SU-DHL-6 (cell line): ENCODE results near the gene CDK12.

ENCODE experiments used
- H2AFZ ChIP-seq: fragments of 200-600 bp; sonication (generic); 2 replicates; pipeline ENCODE4 v1.6.1; 2014; ENCODE audit warnings: low read depth, mild to moderate bottlenecking, moderate library complexity, mixed read lengths, antibody characterized with exemption, low read length; ENCODE audit not compliant: severe bottlenecking
- H3F3A ChIP-seq: fragments of 200-600 bp; shearing (Covaris generic); 2 replicates; pipeline ENCODE4 v1.6.0; 2016; ENCODE audit warnings: antibody characterized with exemption, mild to moderate bottlenecking; ENCODE audit not compliant: insufficient read depth
- H3K27ac ChIP-seq: fragments of 200-600 bp; sonication (generic); 2 replicates; pipeline ENCODE4 v1.5.1; 2016; ENCODE audit warnings: low read depth, mild to moderate bottlenecking, low read length, moderate library complexity, mixed read lengths
- H3K27me3 ChIP-seq: fragments of 200-600 bp; sonication (generic), shearing (Covaris generic); 2 replicates; pipeline ENCODE4 v1.6.0; 2014; ENCODE audit warnings: mild to moderate bottlenecking, low read length
- H3K36me3 ChIP-seq: fragments of 200-600 bp; sonication (generic); 2 replicates; pipeline ENCODE4 v1.6.1; 2014; ENCODE audit warnings: mild to moderate bottlenecking, low read length, mixed read lengths
- H3K4me2 ChIP-seq: fragments of 300-600, 200-600 bp; shearing (Covaris generic), sonication (generic); 2 replicates; pipeline ENCODE4 v1.6.0; 2014; ENCODE audit warnings: low read length, low read depth, mild to moderate bottlenecking; ENCODE audit not compliant: poor library complexity, severe bottlenecking
- H3K4me3 ChIP-seq: fragments of 200-600 bp; sonication (generic); 2 replicates; pipeline ENCODE4 v1.5.1; 2014; ENCODE audit warnings: antibody characterized with exemption, low read length, mild to moderate bottlenecking, mixed read lengths; ENCODE audit not compliant: insufficient read depth, poor library complexity, severe bottlenecking
- H3K79me2 ChIP-seq: fragments of 200-600 bp; sonication (generic); 2 replicates; pipeline ENCODE4 v1.6.1; 2014; ENCODE audit warnings: mild to moderate bottlenecking, low read length, moderate library complexity; ENCODE audit not compliant: insufficient read depth
- H3K9ac ChIP-seq: fragments of 200-600 bp; sonication (generic); 2 replicates; pipeline ENCODE4 v1.7.0; 2014; ENCODE audit warnings: mild to moderate bottlenecking, low read length
- H3K9me2 ChIP-seq: fragments of 200-600 bp; sonication (generic); replicated peaks from 2 replicates; pipeline ENCODE4 v1.6.1; 2014; ENCODE audit warnings: low read length; ENCODE audit not compliant: insufficient read depth
- H3K9me3 ChIP-seq: fragments of 200-600 bp; sonication (generic); 2 replicates; pipeline ENCODE4 v1.6.1; 2014; ENCODE audit warnings: low read length, mixed read lengths; ENCODE audit not compliant: insufficient read depth
- H4K20me1 ChIP-seq: fragments of 200-600 bp; sonication (generic); 2 replicates; pipeline ENCODE4 v1.6.1; 2014; ENCODE audit warnings: low read depth, mild to moderate bottlenecking, antibody characterized with exemption, low read length, moderate library complexity, mixed read lengths
- CTCF ChIP-seq: fragments of 200-600 bp; sonication (generic); IDR thresholded peaks from one replicate; pipeline ENCODE4 v1.5.1; 2017; ENCODE audit warnings: antibody characterized with exemption, mild to moderate bottlenecking, low read length, moderate library complexity; ENCODE audit not compliant: insufficient read depth, poor library complexity, severe bottlenecking
- EZH2phosphoT487 ChIP-seq: fragments of 200-600 bp; sonication (generic), shearing (Covaris generic); conservative IDR thresholded peaks from 2 replicates; pipeline ENCODE4 v1.6.1; 2018; ENCODE audit warnings: mild to moderate bottlenecking, antibody characterized with exemption, low read length, moderate library complexity, mixed read lengths

Gene CDK12

GRCh38 chr17:39579318-39580081 lies 118.2 kb downstream of the CDK12 start:
- Histone ChIP-seq H2AFZ (no peak overlapping the region), H3K27ac (no peak overlapping the region), H3K79me2 (no peaks in the 10 kb centered on the region), H3K36me3 (no peaks in the 10 kb centered on the region), H3K9me3 (no peaks in the 10 kb centered on the region), H4K20me1 (no peaks in the 10 kb centered on the region), H3K9me2 (no peaks in the 10 kb centered on the region), H3K4me3 (no peak overlapping the region), H3F3A (no peaks in the 10 kb centered on the region), H3K27me3 (no peaks in the 10 kb centered on the region), H3K9ac (no peak overlapping the region), H3K4me2 (no peak overlapping the region)
- TF ChIP-seq CTCF (no peak), EZH2phosphoT487 (no peak)

- H3K9me2 ChIP-seq: no peaks in the 10 kb centered on the region
- no peaks in the 10 kb centered on the region for H4K20me1 ChIP-seq
- H3K27ac ChIP-seq: no peak overlapping the region
- no peak overlapping the region for H3K4me2 ChIP-seq
- no peak overlapping the region for H3K9ac ChIP-seq
- no peaks in the 10 kb centered on the region for H3K9me3 ChIP-seq
- H3K4me3 ChIP-seq: no peak overlapping the region
- H3F3A ChIP-seq: no peaks in the 10 kb centered on the region
- no peaks in the 10 kb centered on the region for H3K79me2 ChIP-seq
- TF ChIP-seq CTCF (no peak), EZH2phosphoT487 (no peak)
- H3K27me3 ChIP-seq: no peaks in the 10 kb centered on the region
- no peak overlapping the region for H2AFZ ChIP-seq
- H3K36me3 ChIP-seq: no peaks in the 10 kb centered on the region
Measured at GRCh38 chr17:39580082-39580468, 118.8 kb downstream of the CDK12 start.

- H3F3A ChIP-seq: no peaks in the 10 kb centered on the region
- no peaks in the 10 kb centered on the region for H3K9me2 ChIP-seq
- no peak overlapping the region for H3K4me3 ChIP-seq
- H2AFZ ChIP-seq: no peak overlapping the region
- H3K27me3 ChIP-seq: no peaks in the 10 kb centered on the region
- H3K4me2 ChIP-seq: no peak overlapping the region
- H3K36me3 ChIP-seq: no peaks in the 10 kb centered on the region
- no peak overlapping the region for H3K9ac ChIP-seq
- no peaks in the 10 kb centered on the region for H4K20me1 ChIP-seq
- TF ChIP-seq CTCF (no peak), EZH2phosphoT487 (no peak)
- no peak overlapping the region for H3K27ac ChIP-seq
- no peaks in the 10 kb centered on the region for H3K79me2 ChIP-seq
- no peaks in the 10 kb centered on the region for H3K9me3 ChIP-seq
Measured at GRCh38 chr17:39581071-39581758, 119.9 kb downstream of the CDK12 start.
